KMS-11 (cell line): Measurements from ENCODE around the gene DUOX2.
"Not testable (repeated sequence)": the region's sequence is repeated elsewhere in the genome, so short reads cannot be mapped to it uniquely, and the experiment has no call there.

ENCODE experiments used
- H2AFZ ChIP-seq: fragments of 200-600 bp; sonication (generic); 2 replicates; pipeline ENCODE4 v1.6.1; 2016; ENCODE audit warnings: antibody characterized with exemption, mixed run types, low read depth
- H3K27ac ChIP-seq: fragments of 200-600 bp; sonication (generic); 2 replicates; pipeline ENCODE4 v1.6.1; 2016; ENCODE audit warnings: mild to moderate bottlenecking, mixed run types
- H3K27me3 ChIP-seq: fragments of 200-600 bp; sonication (generic); 2 replicates; pipeline ENCODE4 v1.6.1; 2017; ENCODE audit warnings: mild to moderate bottlenecking, low read depth, mixed run types, moderate library complexity; ENCODE audit not compliant: insufficient read depth
- H3K36me3 ChIP-seq: fragments of 200-600 bp; sonication (generic); 2 replicates; pipeline ENCODE4 v1.6.1; 2017; ENCODE audit warnings: mild to moderate bottlenecking, mixed run types; ENCODE audit not compliant: insufficient read depth
- H3K4me1 ChIP-seq: fragments of 200-600 bp; sonication (generic); 2 replicates; pipeline ENCODE4 v1.6.1; 2016; ENCODE audit warnings: mild to moderate bottlenecking, low read depth, mixed run types; ENCODE audit not compliant: poor library complexity, severe bottlenecking
- H3K4me2 ChIP-seq: fragments of 200-600 bp; sonication (generic); 2 replicates; pipeline ENCODE4 v1.7.0; 2016; ENCODE audit warnings: mild to moderate bottlenecking, mixed run types
- H3K4me3 ChIP-seq: fragments of 200-600 bp; sonication (generic); IDR thresholded peaks from 2 replicates; pipeline ENCODE4 v1.6.1; 2017; ENCODE audit warnings: low read depth, low read length, mixed read lengths; ENCODE audit not compliant: insufficient read depth
- H3K79me2 ChIP-seq: fragments of 200-600 bp; sonication (generic); 2 replicates; pipeline ENCODE4 v1.6.1; 2016; ENCODE audit warnings: low read depth, mixed run types; ENCODE audit not compliant: insufficient read depth
- H3K9ac ChIP-seq: fragments of 200-600 bp; sonication (generic); 2 replicates; pipeline ENCODE4 v1.6.1; 2016; ENCODE audit warnings: mild to moderate bottlenecking, mixed run types
- H4K20me1 ChIP-seq: fragments of 200-600 bp; sonication (generic); 2 replicates; pipeline ENCODE4 v1.6.1; 2016; ENCODE audit warnings: mild to moderate bottlenecking, mixed run types; ENCODE audit not compliant: insufficient read depth
- CTCF ChIP-seq: fragments of 200-600 bp; sonication (generic); conservative IDR thresholded peaks from 2 replicates; pipeline ENCODE4 v1.6.1; 2017; ENCODE audit warnings: low read depth, mild to moderate bottlenecking, antibody characterized with exemption, low read length, moderate library complexity, mixed read lengths

Gene DUOX2

GRCh38 chr15:45137703-45138102 lies 23.7 kb upstream of the DUOX2 start:
- no peak for TF ChIP-seq CTCF
- Histone ChIP-seq H3K27me3 (no peaks in the 10 kb centered on the region), H3K4me2 (no peak overlapping the region), H3K9ac (no peak overlapping the region), H3K27ac (no peak overlapping the region), H3K4me3 (no peak overlapping the region), H3K79me2 (no peaks in the 10 kb centered on the region), H4K20me1 (no peaks in the 10 kb centered on the region), H2AFZ (no peak overlapping the region), H3K36me3 (no peaks in the 10 kb centered on the region), H3K4me1 (no peaks in the 10 kb centered on the region)

- H3K79me2 ChIP-seq: no peaks in the 10 kb centered on the region
- H3K27me3 ChIP-seq: no peaks in the 10 kb centered on the region
- H3K4me1 ChIP-seq: no peaks in the 10 kb centered on the region
- no peak overlapping the region for H3K9ac ChIP-seq
- no peak for TF ChIP-seq CTCF
- no peak overlapping the region for H3K4me3 ChIP-seq
- no peaks in the 10 kb centered on the region for H3K36me3 ChIP-seq
- H3K4me2 ChIP-seq: no peak overlapping the region
- no peaks in the 10 kb centered on the region for H4K20me1 ChIP-seq
- no peak overlapping the region for H3K27ac ChIP-seq
- H2AFZ ChIP-seq: no peak overlapping the region
Observed at GRCh38 chr15:45136378-45136764, 22.4 kb upstream of the DUOX2 start.

GRCh38 chr15:45135705-45136377 lies 21.9 kb upstream of the DUOX2 start:
- H3K79me2 ChIP-seq, H3K4me2 ChIP-seq, H3K27me3 ChIP-seq: not testable (repeated sequence)

GRCh38 chr15:45134682-45135604 lies 21.0 kb upstream of the DUOX2 start:
- H3K4me1 ChIP-seq: no peaks in the 10 kb centered on the region
- no peak overlapping the region for H2AFZ ChIP-seq
- H4K20me1 ChIP-seq: no peaks in the 10 kb centered on the region
- H3K27me3 ChIP-seq: no peaks in the 10 kb centered on the region
- H3K79me2 ChIP-seq: no peaks in the 10 kb centered on the region
- H3K27ac ChIP-seq: no peak overlapping the region
- no peaks in the 10 kb centered on the region for H3K36me3 ChIP-seq
- no peak overlapping the region for H3K4me2 ChIP-seq
- TF ChIP-seq CTCF: no peak
- H3K9ac ChIP-seq: no peak overlapping the region
- no peak overlapping the region for H3K4me3 ChIP-seq

More at GRCh38 chr15:45135705-45136377, 21.9 kb upstream of the DUOX2 start:
- H3K36me3 ChIP-seq, H3K4me3 ChIP-seq, H3K9ac ChIP-seq, H2AFZ ChIP-seq, H3K27ac ChIP-seq, H3K4me1 ChIP-seq, H4K20me1 ChIP-seq: not testable (repeated sequence)

GRCh38 chr15:45134046-45134445 lies 20.1 kb upstream of the DUOX2 start:
- Histone ChIP-seq H3K4me2 (no peak overlapping the region), H3K36me3 (no peaks in the 10 kb centered on the region), H3K9ac (no peak overlapping the region), H3K4me1 (no peaks in the 10 kb centered on the region), H3K4me3 (no peak overlapping the region), H2AFZ (no peak overlapping the region), H4K20me1 (no peaks in the 10 kb centered on the region), H3K27me3 (no peaks in the 10 kb centered on the region), H3K79me2 (no peaks in the 10 kb centered on the region), H3K27ac (no peak overlapping the region)
- no peak for TF ChIP-seq CTCF
